PFSK-1 (cell line): ENCODE measurements around the gene TXNRD3.

Experiments used
- FOXP2 ChIP-seq: optimal IDR thresholded peaks from 2 replicates; pipeline ENCODE3; 2011; ENCODE audit warnings: borderline replicate concordance, control low read depth, inconsistent platforms; ENCODE audit not compliant: insufficient read depth; ENCODE audit errors: extremely low read length, extremely low read depth
- POLR2AphosphoS5 ChIP-seq: IDR thresholded peaks from 2 replicates; pipeline ENCODE4 v1.6.1; 2012; ENCODE audit warnings: low read depth, mild to moderate bottlenecking, control low read depth, low read length, moderate library complexity
- REST ChIP-seq, 2 experiments: IDR thresholded peaks; 2 replicates each; pipeline versions ENCODE4 v1.6.1 to v1.8.0; 2011 to 2012; ENCODE audit warnings: low read depth in 2 of 2, low read length in 2 of 2, control low read depth in 1 of 2, inconsistent platforms in 1 of 2, mild to moderate bottlenecking in 1 of 2, moderate library complexity in 1 of 2; ENCODE audit not compliant: insufficient read depth in 1 of 2
- SIN3A ChIP-seq: IDR thresholded peaks from 2 replicates; pipeline ENCODE4 v1.6.1; 2012; ENCODE audit warnings: mild to moderate bottlenecking, low read length, moderate library complexity, borderline replicate concordance; ENCODE audit not compliant: insufficient read depth
- TAF1 ChIP-seq: IDR thresholded peaks from 2 replicates; pipeline ENCODE4 v1.6.1; 2012; ENCODE audit warnings: low read length, control low read depth, borderline replicate concordance; ENCODE audit not compliant: insufficient read depth

The TXNRD3 gene

GRCh38 chr3:126613479-126614188 is 41.3 kb downstream of the TXNRD3 start:
- TF ChIP-seq POLR2AphosphoS5 (no peak), TAF1 (no peak), SIN3A (no peak), FOXP2 (no peak), REST (IDR thresholded peaks at IDR 0.05; ENCODE audit: insufficient read depth in 1 of 2, low read depth in 2 of 2, low read length in 2 of 2) (no peak)

- no peak for TF ChIP-seq SIN3A
- no peak for TF ChIP-seq REST (IDR thresholded peaks at IDR 0.05; ENCODE audit: insufficient read depth in 1 of 2, low read depth in 2 of 2, low read length in 2 of 2)
- TF ChIP-seq TAF1: no peak
- no peak for TF ChIP-seq POLR2AphosphoS5
- TF ChIP-seq FOXP2: no peak
Measured at GRCh38 chr3:126612479-126613205, 42.3 kb downstream of the TXNRD3 start.

DNA sequence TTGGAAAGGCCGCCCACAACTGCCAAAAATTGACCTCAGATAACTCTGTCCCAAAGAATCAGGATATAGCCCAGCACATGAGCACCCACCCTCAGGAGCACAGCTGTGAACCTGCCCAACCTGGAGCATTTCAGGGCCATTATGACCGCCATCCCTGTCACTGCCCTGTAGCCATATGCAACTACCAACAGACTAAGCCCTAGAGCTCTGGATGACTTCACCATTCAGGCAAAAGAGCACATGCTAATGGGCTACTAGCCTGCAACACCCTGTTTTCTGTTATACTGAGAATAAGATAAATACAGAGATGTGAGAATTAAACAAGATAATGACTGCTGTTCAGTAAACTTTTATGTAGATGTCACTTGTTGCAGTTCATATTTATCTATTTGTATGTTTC is 45.0 kb downstream of the TXNRD3 start:
- TF ChIP-seq SIN3A: no peak
- no peak for TF ChIP-seq REST (IDR thresholded peaks at IDR 0.05; ENCODE audit: insufficient read depth in 1 of 2, low read depth in 2 of 2, low read length in 2 of 2)
- no peak for TF ChIP-seq POLR2AphosphoS5
- TF ChIP-seq TAF1: no peak

- TF ChIP-seq FOXP2 (no peak), SIN3A (no peak), POLR2AphosphoS5 (no peak), TAF1 (no peak), REST (IDR thresholded peaks at IDR 0.05; ENCODE audit: insufficient read depth in 1 of 2, low read depth in 2 of 2, low read length in 2 of 2) (no peak)
Measured at GRCh38 chr3:126607214-126607908, 47.6 kb downstream of the TXNRD3 start.
